GM13976 (cell line): ENCODE results near the gene SLC35F3.

Experiments used
- DNase-seq: peaks from one replicate; pipeline ENCODE4 v3.0.0; 2012; ENCODE audit warnings: low spot score
- in situ Hi-C: fragments of 300-500 bp; cut with MboI; formaldehyde crosslinking; loops from one replicate; pipeline ENCODE4 v1.12.0; 2022; ENCODE audit warnings: low sequenced_read_pairs, mixed read lengths, inconsistent platforms; ENCODE audit not compliant: unreplicated experiment
- TF ChIP-seq, protein P1 (sequence below): IDR thresholded peaks from 2 replicates; pipeline ENCODE4 v1.5.1; 2012; ENCODE audit warnings: borderline replicate concordance, mild to moderate bottlenecking; ENCODE audit not compliant: insufficient read depth; ENCODE audit errors: extremely low read depth, missing control alignments, control extremely low read depth

Gene SLC35F3

DNA sequence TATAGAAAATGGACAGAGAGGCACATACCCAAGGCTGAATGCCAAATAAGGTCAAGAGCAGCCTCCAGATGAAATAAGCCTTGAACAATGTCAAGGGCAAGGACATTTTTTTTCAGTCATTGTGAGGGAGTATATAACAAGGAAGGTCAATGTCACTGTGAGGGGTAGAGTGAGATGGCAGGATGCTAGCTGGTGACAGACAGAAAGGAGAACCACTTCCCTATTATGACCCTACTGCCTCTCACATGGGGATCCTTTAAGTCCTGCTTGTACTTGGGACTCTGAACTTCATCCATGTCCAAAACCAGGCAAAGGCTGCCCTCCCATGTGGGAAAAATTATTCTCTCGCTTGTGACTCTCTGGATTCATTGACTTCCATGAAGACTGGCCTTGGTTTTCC lies 349.3 kb downstream of the SLC35F3 start:
- TF ChIP-seq, protein P1, sequence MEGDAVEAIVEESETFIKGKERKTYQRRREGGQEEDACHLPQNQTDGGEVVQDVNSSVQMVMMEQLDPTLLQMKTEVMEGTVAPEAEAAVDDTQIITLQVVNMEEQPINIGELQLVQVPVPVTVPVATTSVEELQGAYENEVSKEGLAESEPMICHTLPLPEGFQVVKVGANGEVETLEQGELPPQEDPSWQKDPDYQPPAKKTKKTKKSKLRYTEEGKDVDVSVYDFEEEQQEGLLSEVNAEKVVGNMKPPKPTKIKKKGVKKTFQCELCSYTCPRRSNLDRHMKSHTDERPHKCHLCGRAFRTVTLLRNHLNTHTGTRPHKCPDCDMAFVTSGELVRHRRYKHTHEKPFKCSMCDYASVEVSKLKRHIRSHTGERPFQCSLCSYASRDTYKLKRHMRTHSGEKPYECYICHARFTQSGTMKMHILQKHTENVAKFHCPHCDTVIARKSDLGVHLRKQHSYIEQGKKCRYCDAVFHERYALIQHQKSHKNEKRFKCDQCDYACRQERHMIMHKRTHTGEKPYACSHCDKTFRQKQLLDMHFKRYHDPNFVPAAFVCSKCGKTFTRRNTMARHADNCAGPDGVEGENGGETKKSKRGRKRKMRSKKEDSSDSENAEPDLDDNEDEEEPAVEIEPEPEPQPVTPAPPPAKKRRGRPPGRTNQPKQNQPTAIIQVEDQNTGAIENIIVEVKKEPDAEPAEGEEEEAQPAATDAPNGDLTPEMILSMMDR, result no peak
- DNase-seq, result no peak
- in situ Hi-C loops, result no loop called here

DNA sequence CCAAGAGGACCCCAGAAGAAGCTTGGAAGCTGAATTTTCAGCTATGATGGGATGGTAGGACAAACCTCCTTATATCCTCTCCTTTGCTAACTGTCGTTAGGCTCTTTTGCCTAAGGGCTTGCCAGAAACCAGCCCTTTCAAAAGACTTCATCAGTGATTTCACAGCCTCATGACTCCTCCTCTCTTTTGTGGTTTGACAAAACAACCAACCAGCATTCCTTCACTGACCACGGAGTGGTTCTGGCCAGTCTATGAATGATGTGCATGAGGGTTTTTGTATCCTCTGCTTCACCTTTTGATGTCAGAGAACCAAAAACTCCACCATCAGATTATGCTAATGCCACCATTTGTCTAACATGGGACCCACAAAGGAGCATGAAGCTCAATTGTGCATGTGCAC lies 351.9 kb downstream of the SLC35F3 start:
- TF ChIP-seq, protein P1, result no peak
- no peak for DNase-seq
- in situ Hi-C loops, result no loop called here

GRCh38 chr1:234258071-234258470 lies 353.6 kb downstream of the SLC35F3 start:
- DNase-seq, result no peak
- TF ChIP-seq, protein P1, result no peak
- in situ Hi-C loops, result no loop called here

GRCh38 chr1:234260578-234260977 lies 356.1 kb downstream of the SLC35F3 start:
- in situ Hi-C loops, result no loop called here
- TF ChIP-seq, protein P1, result no peak
- DNase-seq, result no peak

GRCh38 chr1:234261545-234261944 lies 357.1 kb downstream of the SLC35F3 start:
- DNase-seq, result no peak
- in situ Hi-C loops, result no loop called here
- TF ChIP-seq, protein P1, result no peak

DNA sequence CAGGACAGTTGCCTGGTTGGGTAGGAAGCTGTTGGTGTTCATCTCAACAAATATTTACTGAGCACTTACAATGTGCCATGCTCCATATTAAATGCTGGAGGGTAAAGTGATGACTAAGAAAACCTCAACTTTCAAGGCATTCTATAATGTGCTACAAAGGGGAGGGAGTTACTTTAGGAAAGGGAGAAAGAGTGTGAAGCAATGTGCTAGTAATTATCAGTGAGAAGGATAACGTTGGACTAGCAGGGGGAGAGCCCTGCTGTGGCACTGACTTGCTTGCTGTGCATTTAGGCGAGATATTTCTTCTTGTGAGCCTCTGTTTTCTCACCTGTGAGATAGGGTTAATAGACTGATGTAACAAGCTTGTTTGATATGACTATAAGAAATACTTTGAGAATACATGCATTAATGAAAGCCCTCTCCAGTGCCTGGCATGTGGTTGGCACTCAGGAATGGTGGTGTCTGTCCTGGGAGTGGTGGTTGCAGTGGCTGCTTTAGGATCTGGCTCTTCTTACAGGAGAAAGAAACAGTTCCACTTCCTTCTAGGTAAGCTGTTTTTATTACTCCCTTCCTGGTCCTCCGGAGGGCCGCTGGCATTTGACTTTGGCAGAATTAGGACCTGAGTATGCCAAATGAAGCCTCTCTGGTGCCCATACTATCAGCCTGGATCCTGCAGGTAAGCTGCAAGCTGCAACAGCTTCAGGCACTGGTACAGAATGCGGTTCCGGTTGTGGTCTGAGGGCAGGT lies 357.7 kb downstream of the SLC35F3 start:
- TF ChIP-seq, protein P1, result no peak
- no peak for DNase-seq
- in situ Hi-C loops, result no loop called here
